GM19025 (cell line): Measurements from ENCODE around the gene ASPHD2.

Experiments
- ATAC-seq: cut with Tn5 transposase; IDR thresholded peaks from one replicate; pipeline ENCODE4 v1.9.1; 2021; ENCODE audit warnings: mild to moderate bottlenecking, low read depth, moderate library complexity; ENCODE audit not compliant: unreplicated experiment

The ASPHD2 gene

GRCh38 chr22:26470807-26471206 lies 41.7 kb downstream of the ASPHD2 start:
- no peak for ATAC-seq

- no peak for ATAC-seq
Measured at GRCh38 chr22:26471522-26471921, 42.5 kb downstream of the ASPHD2 start.

- no peak for ATAC-seq
Measured at GRCh38 chr22:26474682-26475081, 45.6 kb downstream of the ASPHD2 start.

GRCh38 chr22:26476705-26477340 lies 47.8 kb downstream of the ASPHD2 start:
- ATAC-seq: no peak

GRCh38 chr22:26477341-26477731 lies 48.3 kb downstream of the ASPHD2 start:
- ATAC-seq: no peak

GRCh38 chr22:26479043-26479791 lies 50.2 kb downstream of the ASPHD2 start:
- ATAC-seq: no peak

GRCh38 chr22:26479792-26480610 lies 50.9 kb downstream of the ASPHD2 start:
- no peak for ATAC-seq

GRCh38 chr22:26480611-26480932 lies 51.5 kb downstream of the ASPHD2 start:
- no peak for ATAC-seq

- ATAC-seq: no peak
Measured at GRCh38 chr22:26481112-26481693, 52.1 kb downstream of the ASPHD2 start.

GRCh38 chr22:26481694-26482093 lies 52.6 kb downstream of the ASPHD2 start:
- no peak for ATAC-seq

GRCh38 chr22:26482161-26482560 lies 53.1 kb downstream of the ASPHD2 start:
- ATAC-seq: no peak

- ATAC-seq: no peak
Measured at GRCh38 chr22:26483043-26483438, 54.0 kb downstream of the ASPHD2 start.

- ATAC-seq: peak; percentile 77
Measured at GRCh38 chr22:26483439-26484359, 54.6 kb downstream of the ASPHD2 start, which contains the start of the genes HPS4 and SRRD. HPS4 (minus strand) TSS chr22:26483783; CDS start chr22:26481762, 2,021 bp downstream. SRRD (plus strand) TSS chr22:26483877; CDS start chr22:26483891, 14 bp downstream.

- no peak for ATAC-seq
Measured at GRCh38 chr22:26484360-26484706, 55.3 kb downstream of the ASPHD2 start.

- no peak for ATAC-seq
Measured at GRCh38 chr22:26485013-26485412, 56.0 kb downstream of the ASPHD2 start.

GRCh38 chr22:26485806-26486390 lies 56.8 kb downstream of the ASPHD2 start:
- ATAC-seq: no peak

GRCh38 chr22:26486394-26486793 lies 57.3 kb downstream of the ASPHD2 start:
- ATAC-seq: no peak

- no peak for ATAC-seq
Measured at GRCh38 chr22:26487996-26488395, 58.9 kb downstream of the ASPHD2 start.

GRCh38 chr22:26489447-26490036 lies 60.5 kb downstream of the ASPHD2 start:
- no peak for ATAC-seq
